ENCODE data around the gene PTPRD.

The PTPRD gene

DNA sequence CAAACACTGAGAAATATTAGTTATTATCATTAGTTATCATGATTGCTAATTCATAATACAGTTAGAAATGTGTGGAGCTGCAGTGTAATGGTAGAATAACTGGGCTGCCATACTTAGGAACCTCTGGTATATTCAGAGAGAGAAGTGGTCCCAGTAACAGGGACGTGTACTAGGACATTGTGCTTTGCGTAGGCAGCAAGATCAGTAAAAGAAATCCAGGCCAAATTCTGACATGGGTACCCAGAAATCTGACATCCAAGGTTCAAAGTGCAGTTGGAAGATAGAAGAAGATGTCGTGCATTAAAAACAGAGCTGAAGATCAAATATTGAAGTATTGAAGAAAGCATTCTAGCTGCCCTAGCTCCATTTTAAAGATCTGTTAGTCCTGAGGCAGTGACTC, 1652.5 kb downstream of the PTPRD start:
- TF ChIP-seq FOXP2 (optimal IDR thresholded peaks at IDR 0.05; ENCODE audit: borderline replicate concordance, extremely low read depth, extremely low read length, insufficient read depth) (no peak), POLR2AphosphoS5 (IDR thresholded peaks at IDR 0.05; ENCODE audit: low read depth, low read length) (no peak), SIN3A (IDR thresholded peaks at IDR 0.05; ENCODE audit: borderline replicate concordance, insufficient read depth, low read length) (no peak), TAF1 (IDR thresholded peaks at IDR 0.05; ENCODE audit: borderline replicate concordance, insufficient read depth, low read length) (no peak)
- TF ChIP-seq, protein P1, sequence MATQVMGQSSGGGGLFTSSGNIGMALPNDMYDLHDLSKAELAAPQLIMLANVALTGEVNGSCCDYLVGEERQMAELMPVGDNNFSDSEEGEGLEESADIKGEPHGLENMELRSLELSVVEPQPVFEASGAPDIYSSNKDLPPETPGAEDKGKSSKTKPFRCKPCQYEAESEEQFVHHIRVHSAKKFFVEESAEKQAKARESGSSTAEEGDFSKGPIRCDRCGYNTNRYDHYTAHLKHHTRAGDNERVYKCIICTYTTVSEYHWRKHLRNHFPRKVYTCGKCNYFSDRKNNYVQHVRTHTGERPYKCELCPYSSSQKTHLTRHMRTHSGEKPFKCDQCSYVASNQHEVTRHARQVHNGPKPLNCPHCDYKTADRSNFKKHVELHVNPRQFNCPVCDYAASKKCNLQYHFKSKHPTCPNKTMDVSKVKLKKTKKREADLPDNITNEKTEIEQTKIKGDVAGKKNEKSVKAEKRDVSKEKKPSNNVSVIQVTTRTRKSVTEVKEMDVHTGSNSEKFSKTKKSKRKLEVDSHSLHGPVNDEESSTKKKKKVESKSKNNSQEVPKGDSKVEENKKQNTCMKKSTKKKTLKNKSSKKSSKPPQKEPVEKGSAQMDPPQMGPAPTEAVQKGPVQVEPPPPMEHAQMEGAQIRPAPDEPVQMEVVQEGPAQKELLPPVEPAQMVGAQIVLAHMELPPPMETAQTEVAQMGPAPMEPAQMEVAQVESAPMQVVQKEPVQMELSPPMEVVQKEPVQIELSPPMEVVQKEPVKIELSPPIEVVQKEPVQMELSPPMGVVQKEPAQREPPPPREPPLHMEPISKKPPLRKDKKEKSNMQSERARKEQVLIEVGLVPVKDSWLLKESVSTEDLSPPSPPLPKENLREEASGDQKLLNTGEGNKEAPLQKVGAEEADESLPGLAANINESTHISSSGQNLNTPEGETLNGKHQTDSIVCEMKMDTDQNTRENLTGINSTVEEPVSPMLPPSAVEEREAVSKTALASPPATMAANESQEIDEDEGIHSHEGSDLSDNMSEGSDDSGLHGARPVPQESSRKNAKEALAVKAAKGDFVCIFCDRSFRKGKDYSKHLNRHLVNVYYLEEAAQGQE (IDR thresholded peaks at IDR 0.05; ENCODE audit: insufficient read depth in 1 of 2, low read depth in 2 of 2, low read length in 2 of 2): no peak

DNA sequence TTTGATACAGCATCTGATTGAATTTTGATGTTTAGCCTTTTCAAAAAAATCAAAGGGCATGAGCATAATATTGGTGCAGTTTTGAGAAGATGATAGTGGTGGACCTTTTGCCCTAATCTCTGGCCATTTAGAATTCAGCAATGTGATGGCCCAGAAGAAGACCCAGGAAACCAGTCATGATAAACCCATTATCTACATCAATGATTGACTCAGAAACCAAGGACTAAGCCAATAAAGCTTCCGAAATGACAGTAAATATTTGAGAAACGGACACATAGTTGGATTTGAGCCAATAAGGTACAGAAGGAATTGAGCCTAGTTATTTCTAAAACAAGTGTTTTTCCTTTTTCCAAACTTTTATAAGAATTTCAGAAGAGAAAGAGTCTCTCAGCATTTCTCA, 1654.4 kb downstream of the PTPRD start:
- TF ChIP-seq POLR2AphosphoS5 (IDR thresholded peaks at IDR 0.05; ENCODE audit: low read depth, low read length) (no peak), SIN3A (IDR thresholded peaks at IDR 0.05; ENCODE audit: borderline replicate concordance, insufficient read depth, low read length) (no peak), FOXP2 (optimal IDR thresholded peaks at IDR 0.05; ENCODE audit: borderline replicate concordance, extremely low read depth, extremely low read length, insufficient read depth) (no peak), TAF1 (IDR thresholded peaks at IDR 0.05; ENCODE audit: borderline replicate concordance, insufficient read depth, low read length) (no peak)
- TF ChIP-seq, protein P1 (IDR thresholded peaks at IDR 0.05; ENCODE audit: insufficient read depth in 1 of 2, low read depth in 2 of 2, low read length in 2 of 2): no peak

DNA sequence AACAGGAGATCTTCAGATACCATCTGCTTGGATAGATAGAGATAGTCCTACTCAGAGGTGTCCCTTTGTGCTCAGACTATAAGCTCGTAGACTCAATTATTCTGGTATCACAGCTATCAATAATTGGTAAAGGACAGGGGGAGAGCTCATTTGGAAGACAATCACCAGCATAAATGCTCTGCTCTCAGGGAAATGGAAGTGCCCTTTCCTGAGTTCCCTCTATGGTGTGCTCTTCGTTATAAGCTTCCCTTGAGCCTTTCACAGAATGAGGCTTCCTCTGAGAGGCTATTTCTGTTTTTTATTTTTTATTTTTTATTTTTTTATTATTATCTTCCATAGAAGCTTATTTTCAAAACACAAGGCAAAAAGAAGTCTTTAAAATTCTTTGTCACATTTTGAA, 1657.5 kb downstream of the PTPRD start:
- no peak for TF ChIP-seq FOXP2 (optimal IDR thresholded peaks at IDR 0.05; ENCODE audit: borderline replicate concordance, extremely low read depth, extremely low read length, insufficient read depth)
- TF ChIP-seq SIN3A (IDR thresholded peaks at IDR 0.05; ENCODE audit: borderline replicate concordance, insufficient read depth, low read length): no peak
- TF ChIP-seq, protein P1 (IDR thresholded peaks at IDR 0.05; ENCODE audit: insufficient read depth in 1 of 2, low read depth in 2 of 2, low read length in 2 of 2): no peak
- no peak for TF ChIP-seq POLR2AphosphoS5 (IDR thresholded peaks at IDR 0.05; ENCODE audit: low read depth, low read length)
- TF ChIP-seq TAF1 (IDR thresholded peaks at IDR 0.05; ENCODE audit: borderline replicate concordance, insufficient read depth, low read length): no peak

DNA sequence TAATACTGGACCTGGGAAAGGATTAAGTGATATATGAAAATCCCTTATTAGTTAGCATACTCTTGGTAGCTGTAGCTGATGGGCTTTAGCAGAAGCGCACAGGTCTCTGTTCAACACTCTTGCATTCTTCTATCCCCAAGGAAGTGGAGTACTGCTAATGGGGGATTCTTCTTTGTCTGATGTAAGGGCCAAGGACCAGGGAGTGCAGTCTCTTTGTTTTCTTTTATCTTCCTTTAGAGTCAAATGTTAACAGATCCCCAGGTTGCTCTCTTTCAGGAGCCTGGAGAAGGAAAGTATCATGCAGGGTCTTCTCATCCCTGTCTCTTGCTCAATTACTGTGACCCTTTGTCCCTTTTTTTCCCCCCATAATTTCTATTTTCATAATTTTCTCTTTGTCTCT, 1666.3 kb downstream of the PTPRD start:
- TF ChIP-seq TAF1 (IDR thresholded peaks at IDR 0.05; ENCODE audit: borderline replicate concordance, insufficient read depth, low read length): no peak
- TF ChIP-seq FOXP2 (optimal IDR thresholded peaks at IDR 0.05; ENCODE audit: borderline replicate concordance, extremely low read depth, extremely low read length, insufficient read depth): no peak
- TF ChIP-seq, protein P1 (IDR thresholded peaks at IDR 0.05; ENCODE audit: insufficient read depth in 1 of 2, low read depth in 2 of 2, low read length in 2 of 2): no peak
- no peak for TF ChIP-seq SIN3A (IDR thresholded peaks at IDR 0.05; ENCODE audit: borderline replicate concordance, insufficient read depth, low read length)
- no peak for TF ChIP-seq POLR2AphosphoS5 (IDR thresholded peaks at IDR 0.05; ENCODE audit: low read depth, low read length)

DNA sequence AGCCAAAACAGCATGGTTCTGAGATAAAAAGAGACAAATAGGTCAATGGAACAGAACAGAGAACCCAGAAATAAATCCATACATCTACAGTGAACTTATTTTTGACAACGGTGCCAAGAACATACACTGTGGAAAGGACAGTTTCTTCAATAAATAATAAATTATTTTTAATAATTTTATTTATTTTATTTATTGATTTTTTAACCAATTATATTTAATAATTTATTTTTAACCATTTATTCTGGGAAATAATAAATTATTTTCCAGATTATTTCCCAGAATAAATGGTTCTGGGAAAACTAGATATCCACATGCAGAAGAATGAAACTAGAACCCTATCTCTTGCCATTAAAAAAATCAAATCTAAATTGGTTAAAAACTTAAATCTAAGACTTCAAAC, 1669.4 kb downstream of the PTPRD start:
- TF ChIP-seq POLR2AphosphoS5 (IDR thresholded peaks at IDR 0.05; ENCODE audit: low read depth, low read length): no peak
- TF ChIP-seq FOXP2 (optimal IDR thresholded peaks at IDR 0.05; ENCODE audit: borderline replicate concordance, extremely low read depth, extremely low read length, insufficient read depth): no peak
- TF ChIP-seq, protein P1 (IDR thresholded peaks at IDR 0.05; ENCODE audit: insufficient read depth in 1 of 2, low read depth in 2 of 2, low read length in 2 of 2): no peak
- TF ChIP-seq SIN3A (IDR thresholded peaks at IDR 0.05; ENCODE audit: borderline replicate concordance, insufficient read depth, low read length): no peak
- no peak for TF ChIP-seq TAF1 (IDR thresholded peaks at IDR 0.05; ENCODE audit: borderline replicate concordance, insufficient read depth, low read length)

All from PFSK-1 (cell line).